IPS-20b (cell line): ENCODE measurements around the gene SHANK1.

Experiments used
- H3K27ac ChIP-seq: one replicate; pipeline ENCODE4 v1.5.1; 2013; ENCODE audit warnings: low read length
- H3K27me3 ChIP-seq: 2 replicates; pipeline ENCODE4 v1.6.1; 2013; ENCODE audit warnings: mild to moderate bottlenecking, low read length, inconsistent platforms; ENCODE audit not compliant: insufficient read depth
- H3K36me3 ChIP-seq: 2 replicates; pipeline ENCODE4 v1.6.1; 2013; ENCODE audit warnings: low read depth, mild to moderate bottlenecking, inconsistent platforms, low read length, moderate library complexity; ENCODE audit not compliant: insufficient read depth
- H3K4me1 ChIP-seq: 2 replicates; pipeline ENCODE4 v1.6.1; 2013; ENCODE audit warnings: mild to moderate bottlenecking, control low read depth, inconsistent platforms, low read length, moderate library complexity; ENCODE audit not compliant: insufficient read depth
- H3K4me3 ChIP-seq: 2 replicates; pipeline ENCODE4 v1.5.1; 2013; ENCODE audit warnings: mild to moderate bottlenecking, low read length, inconsistent platforms
- H3K9ac ChIP-seq: 2 replicates; pipeline ENCODE4 v1.6.1; 2013; ENCODE audit warnings: low read depth, mild to moderate bottlenecking, inconsistent platforms, low read length, moderate library complexity
- H3K9me3 ChIP-seq: 2 replicates; pipeline ENCODE4 v1.6.1; 2013; ENCODE audit warnings: mild to moderate bottlenecking, low read depth, low read length, inconsistent platforms; ENCODE audit not compliant: insufficient read depth

The SHANK1 gene

DNA sequence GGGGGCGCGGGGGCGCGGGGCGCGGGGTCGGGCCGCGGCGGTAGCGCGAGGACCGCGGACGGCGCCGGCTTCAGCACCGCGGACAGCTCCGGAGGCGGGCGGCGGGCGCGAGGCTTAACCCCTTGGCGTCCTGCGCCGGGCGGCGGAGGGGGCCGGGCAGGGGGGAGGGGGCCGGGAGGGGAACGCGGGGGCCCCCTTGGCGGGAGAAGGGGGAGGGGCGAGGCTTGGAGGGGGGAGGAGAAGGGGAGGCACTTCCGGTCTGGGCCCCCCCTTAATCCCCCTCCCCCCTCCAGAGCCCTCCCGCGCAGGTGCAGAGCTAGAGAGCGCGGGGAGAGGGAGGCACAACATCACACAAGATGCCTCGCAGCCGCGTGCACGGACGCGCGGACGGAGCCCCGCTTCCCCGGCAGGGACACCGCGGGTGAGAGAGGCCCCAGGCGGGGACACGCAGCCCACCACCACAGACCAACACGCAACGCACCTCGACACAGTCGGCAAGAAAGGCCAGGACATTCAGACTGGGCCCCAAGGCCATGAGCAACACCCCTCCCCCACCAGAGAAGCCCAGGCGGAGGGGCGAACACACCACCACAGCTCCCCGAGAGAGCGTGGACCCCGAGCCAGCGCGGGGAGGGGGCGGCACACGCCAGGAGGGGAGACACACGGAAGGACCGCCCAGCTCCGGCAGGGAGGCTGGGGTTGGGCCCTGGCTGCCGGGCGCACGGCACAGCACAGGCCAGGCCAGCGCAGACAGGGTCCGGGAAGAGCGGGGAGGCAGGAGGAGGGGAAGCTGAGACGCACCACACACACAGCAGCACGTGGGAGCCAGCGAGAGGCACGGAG is 24.1 kb downstream of the SHANK1 start:
- H3K4me3 ChIP-seq: peak overlapping the region; percentile 50; the same call in 1 of the 2 replicates
- peaks cover 91% of the 10 kb centered on the region for H3K27me3 ChIP-seq
- no peaks in the 10 kb centered on the region for H3K4me1 ChIP-seq

GRCh38 chr19:50694815-50695145 is 24.8 kb downstream of the SHANK1 start:
- no peak overlapping the region for H3K4me3 ChIP-seq

More for the DNA sequence above, 24.1 kb downstream of the SHANK1 start:
- Histone ChIP-seq H3K9me3 (peaks cover 14% of the 10 kb centered on the region), H3K36me3 (no peaks in the 10 kb centered on the region), H3K27ac (no peak overlapping the region), H3K9ac (no peak overlapping the region)

DNA sequence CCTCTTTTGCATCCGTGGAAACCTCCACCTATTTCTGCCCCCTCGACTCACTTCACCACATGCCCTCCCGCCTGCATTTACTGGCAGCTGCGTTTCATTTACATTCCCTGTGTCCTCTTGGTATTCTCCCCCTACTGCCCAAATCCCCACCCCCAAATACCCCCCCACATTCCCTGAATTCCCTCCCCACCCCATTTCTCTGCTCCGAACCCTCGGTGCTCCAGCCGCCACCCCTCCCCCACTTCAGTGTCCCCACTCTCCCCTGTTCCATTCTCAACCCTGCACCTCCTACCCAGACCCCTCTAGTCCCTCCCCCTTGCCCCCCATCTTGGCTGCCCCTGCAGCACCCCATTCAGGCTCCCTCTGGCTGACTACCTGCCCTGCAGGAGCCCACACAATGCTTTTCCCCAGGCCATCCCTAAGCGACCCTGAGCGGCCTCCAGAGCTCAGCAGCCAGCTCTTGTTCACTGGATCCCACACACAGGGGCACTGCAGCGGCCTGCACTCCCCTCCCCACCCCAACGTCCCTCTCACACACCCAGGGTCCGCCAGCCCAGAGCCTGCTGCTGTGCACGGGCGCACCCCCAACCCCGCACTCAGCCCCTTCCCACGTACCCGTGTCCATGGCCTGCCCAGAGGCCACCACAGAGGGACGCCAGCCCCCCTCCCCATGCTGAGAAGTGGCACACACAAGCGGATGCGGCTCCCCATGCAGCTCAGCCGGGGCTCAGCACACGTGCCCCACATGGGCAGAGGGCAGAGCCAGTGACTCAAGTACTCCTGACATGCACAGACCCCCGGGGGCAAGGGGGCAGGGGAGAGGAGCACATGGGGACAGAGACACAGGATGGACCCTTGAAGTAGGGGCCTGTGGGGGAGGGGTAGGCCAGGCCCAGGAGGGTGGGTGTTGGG is 26.3 kb downstream of the SHANK1 start:
- H3K36me3 ChIP-seq: no peaks in the 10 kb centered on the region
- H3K4me3 ChIP-seq: peak overlapping the region; percentile 33; the same call in 1 of the 2 replicates
- no peak overlapping the region for H3K27ac ChIP-seq
- peaks cover 83% of the 10 kb centered on the region for H3K27me3 ChIP-seq
- H3K9me3 ChIP-seq: peaks cover 15% of the 10 kb centered on the region
- H3K9ac ChIP-seq: no peak overlapping the region
- no peaks in the 10 kb centered on the region for H3K4me1 ChIP-seq

More at GRCh38 chr19:50694815-50695145, 24.8 kb downstream of the SHANK1 start:
- Histone ChIP-seq H3K9ac (no peak overlapping the region), H3K36me3 (no peaks in the 10 kb centered on the region), H3K27ac (no peak overlapping the region), H3K4me1 (no peaks in the 10 kb centered on the region), H3K9me3 (peaks cover 20% of the 10 kb centered on the region), H3K27me3 (peaks cover 91% of the 10 kb centered on the region)

DNA sequence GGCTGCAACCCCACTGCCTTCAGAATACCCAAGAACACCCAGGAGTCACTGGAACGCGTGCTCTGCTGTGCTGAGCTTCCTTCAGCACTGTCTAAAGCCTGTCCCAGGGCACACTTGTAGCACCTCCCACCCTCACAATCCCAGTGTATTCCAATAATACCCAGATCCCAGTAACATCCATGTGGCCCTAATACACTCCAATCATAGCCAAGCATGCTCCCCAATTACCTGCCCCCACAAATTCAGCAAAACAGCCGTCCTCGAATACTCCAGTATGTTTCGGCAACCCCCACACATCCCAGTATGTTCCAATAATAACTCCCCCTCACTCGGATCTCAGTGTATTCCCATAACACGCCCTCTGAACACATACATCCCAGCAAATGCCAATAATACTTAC is 29.2 kb downstream of the SHANK1 start:
- Histone ChIP-seq H3K9ac (no peak overlapping the region), H3K9me3 (peaks cover 23% of the 10 kb centered on the region), H3K27ac (no peak overlapping the region), H3K27me3 (peaks cover 81% of the 10 kb centered on the region), H3K4me1 (no peaks in the 10 kb centered on the region), H3K36me3 (no peaks in the 10 kb centered on the region), H3K4me3 (no peak overlapping the region)

- Histone ChIP-seq H3K36me3 (no peaks in the 10 kb centered on the region), H3K27me3 (peaks cover 85% of the 10 kb centered on the region), H3K4me1 (no peaks in the 10 kb centered on the region), H3K9me3 (peaks cover 35% of the 10 kb centered on the region), H3K4me3 (no peak overlapping the region), H3K27ac (no peak overlapping the region), H3K9ac (no peak overlapping the region)
Observed at GRCh38 chr19:50688766-50689165, 30.8 kb downstream of the SHANK1 start.

GRCh38 chr19:50686310-50687032 is 33.1 kb downstream of the SHANK1 start:
- H3K27ac ChIP-seq: no peak overlapping the region
- H3K9ac ChIP-seq: no peak overlapping the region
- peaks cover 47% of the 10 kb centered on the region for H3K9me3 ChIP-seq
- H3K4me1 ChIP-seq: no peaks in the 10 kb centered on the region
- H3K36me3 ChIP-seq: no peaks in the 10 kb centered on the region
- H3K27me3 ChIP-seq: peaks cover 72% of the 10 kb centered on the region
- H3K4me3 ChIP-seq: peak overlapping the region; percentile 22; the same call in 1 of the 2 replicates

DNA sequence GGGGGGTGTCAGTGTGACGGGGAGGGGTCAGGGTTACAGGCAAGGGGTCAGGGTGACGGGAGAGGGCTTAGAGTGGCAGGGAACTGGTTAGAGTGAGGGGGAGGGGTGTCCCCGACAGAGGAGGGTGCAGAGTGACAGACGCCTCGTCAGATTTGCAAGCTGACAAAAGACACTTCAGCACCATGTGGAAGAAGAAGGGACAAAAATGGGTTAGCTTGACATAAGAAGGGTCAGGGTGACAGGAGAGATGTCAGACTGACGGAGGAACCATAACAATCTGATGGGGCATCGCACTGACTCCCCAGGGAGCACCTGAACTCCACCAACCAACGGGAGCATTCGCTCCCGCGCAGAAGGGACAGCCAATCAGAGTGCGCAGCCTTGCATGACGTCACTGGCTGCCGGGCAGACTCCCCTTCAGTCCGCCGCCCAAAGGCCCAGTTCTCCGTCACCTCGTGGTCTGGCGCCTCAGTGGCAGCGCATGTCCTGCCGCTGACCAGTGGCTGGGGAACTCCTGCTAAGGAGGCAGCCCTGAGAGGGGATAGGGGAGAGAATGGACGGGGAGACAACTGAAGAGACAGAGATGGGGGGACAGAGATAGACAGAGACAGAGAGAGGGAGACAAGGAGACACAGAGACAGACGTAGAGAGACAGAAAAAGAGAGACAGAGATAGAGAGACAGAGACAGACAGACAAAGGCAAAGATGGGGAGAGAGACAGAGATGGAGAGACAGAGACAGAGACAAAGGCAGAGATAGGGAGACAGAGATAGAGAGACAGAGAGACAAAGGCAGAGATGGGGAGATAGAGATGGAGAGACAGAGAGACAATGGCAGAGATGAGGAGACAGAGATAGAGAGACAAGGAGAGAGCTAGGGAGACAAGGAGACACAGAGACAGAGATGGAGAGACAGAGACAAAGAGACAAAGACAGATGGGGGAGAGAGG is 40.2 kb downstream of the SHANK1 start:
- Histone ChIP-seq H3K4me3 (no peak overlapping the region; the same call in 1 of the 2 replicates), H3K27ac (no peak overlapping the region), H3K9me3 (peaks cover 46% of the 10 kb centered on the region), H3K4me1 (no peaks in the 10 kb centered on the region), H3K9ac (no peak overlapping the region), H3K36me3 (no peaks in the 10 kb centered on the region), H3K27me3 (peaks cover 44% of the 10 kb centered on the region)

DNA sequence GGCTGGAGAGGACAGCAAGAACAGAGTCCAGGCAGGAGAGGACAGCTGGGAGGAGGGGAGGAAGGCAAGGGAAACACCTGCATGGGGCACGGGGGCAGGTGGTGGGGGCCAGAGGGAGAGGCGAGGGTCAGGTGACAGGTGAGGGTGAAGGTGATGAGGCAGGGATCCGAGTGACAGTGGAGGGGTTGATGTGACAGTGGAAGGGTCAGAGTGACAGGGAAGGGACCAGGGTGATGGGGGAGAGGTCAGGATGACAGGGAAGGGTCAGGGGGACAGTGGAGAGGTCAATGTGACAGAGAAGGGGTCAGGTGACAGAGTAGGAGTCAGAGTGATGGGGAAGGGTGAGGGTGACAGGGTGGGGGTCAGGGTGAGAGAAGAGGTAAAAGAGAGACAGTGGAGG is 41.3 kb downstream of the SHANK1 start:
- Histone ChIP-seq H3K27ac (no peak overlapping the region), H3K27me3 (peaks cover 39% of the 10 kb centered on the region), H3K4me3 (no peak overlapping the region), H3K4me1 (no peaks in the 10 kb centered on the region), H3K9me3 (peaks cover 38% of the 10 kb centered on the region), H3K9ac (no peak overlapping the region), H3K36me3 (no peaks in the 10 kb centered on the region)

- no peak overlapping the region for H3K9ac ChIP-seq
- peak overlapping the region; percentile 37; the same call in 1 of the 2 replicates for H3K4me3 ChIP-seq
- peaks cover 38% of the 10 kb centered on the region for H3K9me3 ChIP-seq
- peaks cover 43% of the 10 kb centered on the region for H3K27me3 ChIP-seq
- H3K27ac ChIP-seq: no peak overlapping the region
- no peaks in the 10 kb centered on the region for H3K4me1 ChIP-seq
- H3K36me3 ChIP-seq: no peaks in the 10 kb centered on the region
Observed at GRCh38 chr19:50677636-50678035, 42.0 kb downstream of the SHANK1 start.

DNA sequence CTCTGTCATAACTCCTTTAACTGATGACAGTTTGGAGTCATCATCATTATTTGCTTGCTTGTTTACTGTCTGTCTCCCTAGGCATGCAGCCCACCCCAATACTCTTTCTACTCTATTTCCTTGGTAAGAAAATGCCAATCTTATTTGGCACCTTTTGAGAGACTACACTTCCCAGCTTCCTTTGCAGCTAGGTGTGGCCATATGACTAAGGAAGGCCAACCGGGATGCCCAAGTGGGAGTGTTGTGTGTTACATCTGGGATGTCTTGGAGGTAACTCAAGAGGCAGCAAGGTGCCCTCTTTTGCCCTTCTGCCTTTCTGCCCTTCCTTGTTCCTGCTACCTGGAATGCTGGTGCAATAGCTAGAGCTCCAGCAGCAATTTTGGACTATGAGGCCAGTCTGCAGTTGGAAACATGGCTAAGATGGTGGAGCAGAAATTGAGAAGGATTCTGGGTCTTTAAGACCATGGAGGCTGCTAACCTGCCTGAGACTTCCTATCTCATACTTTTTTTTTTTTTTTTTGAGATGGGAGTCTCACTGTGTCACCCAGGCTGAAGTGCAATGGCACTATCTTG is 42.9 kb downstream of the SHANK1 start:
- H3K27me3 ChIP-seq: peaks cover 48% of the 10 kb centered on the region
- H3K27ac ChIP-seq: no peak overlapping the region
- peaks cover 35% of the 10 kb centered on the region for H3K9me3 ChIP-seq
- H3K36me3 ChIP-seq: no peaks in the 10 kb centered on the region
- no peak overlapping the region for H3K9ac ChIP-seq
- no peak overlapping the region for H3K4me3 ChIP-seq
- no peaks in the 10 kb centered on the region for H3K4me1 ChIP-seq
